Middle frontal gyrus (tissue), 1 donor: ENCODE results near the gene CENPM.

Experiments
- DNase-seq: peaks from one replicate; pipeline ENCODE4 v3.0.0-alpha.2; 2015; ENCODE audit warnings: low spot score; ENCODE audit errors: extremely low spot score

Gene CENPM

GRCh38 chr22:41946629-41947423 lies at the start of gene CENPM:
CENPM (minus strand) TSS chr22:41947152; CDS start chr22:41947076, 76 bp downstream.
- peak; percentile 81 for DNase-seq

- DNase-seq = no peak
These were observed 48.3 kb upstream of the CENPM start for GRCh38 chr22:41995211-41995610.

GRCh38 chr22:41992496-41992895 lies 45.5 kb upstream of the CENPM start:
- DNase-seq = no peak

- no peak for DNase-seq
These were observed 44.2 kb upstream of the CENPM start for GRCh38 chr22:41991111-41991510.

GRCh38 chr22:41989246-41989645 lies 42.3 kb upstream of the CENPM start:
- DNase-seq = no peak

GRCh38 chr22:41987276-41987675 lies 40.3 kb upstream of the CENPM start:
- DNase-seq = no peak

GRCh38 chr22:41983513-41984405 lies 36.8 kb upstream of the CENPM start:
- DNase-seq = no peak

- DNase-seq = no peak
These were observed 35.9 kb upstream of the CENPM start for GRCh38 chr22:41982865-41983264.

- no peak for DNase-seq
These were observed 32.7 kb upstream of the CENPM start for GRCh38 chr22:41979423-41980250.

GRCh38 chr22:41978732-41979131 lies 31.8 kb upstream of the CENPM start:
- DNase-seq = no peak

- no peak for DNase-seq
These were observed 30.1 kb upstream of the CENPM start for GRCh38 chr22:41976961-41977566.

- DNase-seq = peak; percentile 13
These were observed 29.3 kb upstream of the CENPM start for GRCh38 chr22:41976070-41976901.

GRCh38 chr22:41975299-41976069 lies 28.5 kb upstream of the CENPM start:
- no peak for DNase-seq

GRCh38 chr22:41974691-41975290 lies 27.8 kb upstream of the CENPM start:
- DNase-seq = no peak

GRCh38 chr22:41971431-41971830 lies 24.5 kb upstream of the CENPM start:
- no peak for DNase-seq

- DNase-seq = no peak
These were observed 23.6 kb upstream of the CENPM start for GRCh38 chr22:41970601-41971000.

- DNase-seq = no peak
These were observed 22.2 kb upstream of the CENPM start, which contains the start of gene SEPTIN3 for GRCh38 chr22:41969110-41969646. SEPTIN3 (plus strand) TSS chr22:41969443; CDS start chr22:41971493, 2,050 bp downstream.

GRCh38 chr22:41968601-41969000 lies 21.6 kb upstream of the CENPM start:
- no peak for DNase-seq
